Measurements from ENCODE around the gene MINPP1. TPM values are rescaled to one million over a fixed set of nuclear protein-coding genes. Genes with fewer than 3 reads are reported as not detected.

Gene MINPP1
- polyA plus RNA-seq, 1 donor from 2014 or later, result 60.2 TPM

DNA sequence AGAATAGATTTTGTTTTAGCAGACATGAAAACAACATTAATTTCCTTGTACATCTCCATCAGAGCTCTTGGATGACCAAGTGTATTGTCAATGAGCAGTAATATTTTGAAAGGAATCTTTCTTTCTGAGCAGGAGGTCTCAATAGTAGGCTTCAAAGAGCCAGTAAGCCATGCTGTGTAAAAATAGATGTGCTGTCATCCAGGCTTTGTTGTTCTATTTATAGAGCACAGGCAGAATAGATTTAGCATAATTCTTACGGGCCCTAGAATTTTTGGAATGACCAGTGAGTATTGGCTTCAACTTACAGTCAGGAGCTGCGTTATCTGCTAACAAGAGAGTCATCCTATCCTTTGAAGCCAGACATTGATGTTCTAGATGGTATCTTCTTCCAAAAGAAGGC lies 19.0 kb downstream of the MINPP1 start:
- Histone ChIP-seq H3F3A (ENCODE audit: insufficient read depth, low read length, poor library complexity, severe bottlenecking) (no peaks in the 10 kb centered on the region), H3K27me3 (ENCODE audit: insufficient read depth, low read depth, low read length) (no peaks in the 10 kb centered on the region), H3K4me3 (ENCODE audit: low read length) (no peak overlapping the region), H3K9me2 (ENCODE audit: insufficient read depth, low read length) (no peaks in the 10 kb centered on the region), H3K79me2 (replicated peaks; ENCODE audit: insufficient read depth, low read length) (peaks cover 4% of the 10 kb centered on the region), H3K36me3 (ENCODE audit: insufficient read depth, low read length) (peaks cover 7% of the 10 kb centered on the region), H4K20me1 (ENCODE audit: insufficient read depth) (no peaks in the 10 kb centered on the region), H3K27ac (ENCODE audit: low read length) (no peak overlapping the region), H3K9ac (ENCODE audit: low read length) (no peak overlapping the region), H3K9me3 (ENCODE audit: low read length) (no peaks in the 10 kb centered on the region), H2AFZ (ENCODE audit: low read depth, low read length) (no peak overlapping the region), H3K4me2 (ENCODE audit: low read length) (no peak overlapping the region)
- TF ChIP-seq MXI1 (conservative IDR thresholded peaks at IDR 0.05; ENCODE audit: poor library complexity, severe bottlenecking) (no peak), RAD21 (conservative IDR thresholded peaks at IDR 0.05) (no peak)

DNA sequence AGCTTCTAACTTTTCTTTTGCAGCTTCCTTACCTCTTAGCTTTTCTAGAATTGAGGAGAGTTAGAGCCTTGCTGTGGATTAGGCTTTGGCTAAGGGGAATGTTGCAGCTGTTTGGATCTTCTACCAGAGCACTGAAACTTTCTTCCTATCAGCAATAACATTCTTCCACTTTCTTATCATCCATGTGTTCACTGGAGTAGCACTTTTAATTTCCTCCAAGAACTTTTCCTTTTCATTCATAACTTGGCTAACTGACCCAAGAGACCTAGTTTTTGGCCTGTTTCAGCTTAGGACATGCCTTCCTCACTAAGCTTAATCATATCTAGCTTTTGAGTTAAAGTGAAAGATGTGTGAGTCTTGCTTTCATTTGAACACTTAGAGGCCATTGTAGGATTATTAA lies 19.6 kb downstream of the MINPP1 start:
- no peak overlapping the region for H2AFZ ChIP-seq (ENCODE audit: low read depth, low read length)
- H3K9me2 ChIP-seq (ENCODE audit: insufficient read depth, low read length), result no peaks in the 10 kb centered on the region
- peaks cover 7% of the 10 kb centered on the region for H3K36me3 ChIP-seq (ENCODE audit: insufficient read depth, low read length)
- H3F3A ChIP-seq (ENCODE audit: insufficient read depth, low read length, poor library complexity, severe bottlenecking), result no peaks in the 10 kb centered on the region
- TF ChIP-seq POLR2AphosphoS5 (IDR thresholded peaks at IDR 0.05) (no peak), EP300 (conservative IDR thresholded peaks at IDR 0.05; ENCODE audit: poor library complexity, severe bottlenecking) (no peak), SMC3 (conservative IDR thresholded peaks at IDR 0.05; ENCODE audit: poor library complexity) (no peak)
- TF ChIP-seq, protein P1, sequence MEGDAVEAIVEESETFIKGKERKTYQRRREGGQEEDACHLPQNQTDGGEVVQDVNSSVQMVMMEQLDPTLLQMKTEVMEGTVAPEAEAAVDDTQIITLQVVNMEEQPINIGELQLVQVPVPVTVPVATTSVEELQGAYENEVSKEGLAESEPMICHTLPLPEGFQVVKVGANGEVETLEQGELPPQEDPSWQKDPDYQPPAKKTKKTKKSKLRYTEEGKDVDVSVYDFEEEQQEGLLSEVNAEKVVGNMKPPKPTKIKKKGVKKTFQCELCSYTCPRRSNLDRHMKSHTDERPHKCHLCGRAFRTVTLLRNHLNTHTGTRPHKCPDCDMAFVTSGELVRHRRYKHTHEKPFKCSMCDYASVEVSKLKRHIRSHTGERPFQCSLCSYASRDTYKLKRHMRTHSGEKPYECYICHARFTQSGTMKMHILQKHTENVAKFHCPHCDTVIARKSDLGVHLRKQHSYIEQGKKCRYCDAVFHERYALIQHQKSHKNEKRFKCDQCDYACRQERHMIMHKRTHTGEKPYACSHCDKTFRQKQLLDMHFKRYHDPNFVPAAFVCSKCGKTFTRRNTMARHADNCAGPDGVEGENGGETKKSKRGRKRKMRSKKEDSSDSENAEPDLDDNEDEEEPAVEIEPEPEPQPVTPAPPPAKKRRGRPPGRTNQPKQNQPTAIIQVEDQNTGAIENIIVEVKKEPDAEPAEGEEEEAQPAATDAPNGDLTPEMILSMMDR (IDR thresholded peaks at IDR 0.05; ENCODE audit: poor library complexity, severe bottlenecking), result no peak
- H3K4me2 ChIP-seq (ENCODE audit: low read length), result no peak overlapping the region
- H3K9ac ChIP-seq (ENCODE audit: low read length), result no peak overlapping the region
- H4K20me1 ChIP-seq (ENCODE audit: insufficient read depth), result no peaks in the 10 kb centered on the region
- no peaks in the 10 kb centered on the region for H3K9me3 ChIP-seq (ENCODE audit: low read length)
- H3K27me3 ChIP-seq (ENCODE audit: insufficient read depth, low read depth, low read length), result no peaks in the 10 kb centered on the region
- peaks cover 4% of the 10 kb centered on the region for H3K79me2 ChIP-seq (replicated peaks; ENCODE audit: insufficient read depth, low read length)
- no peak overlapping the region for H3K27ac ChIP-seq (ENCODE audit: low read length)
- H3K4me3 ChIP-seq (ENCODE audit: low read length), result no peak overlapping the region

DNA sequence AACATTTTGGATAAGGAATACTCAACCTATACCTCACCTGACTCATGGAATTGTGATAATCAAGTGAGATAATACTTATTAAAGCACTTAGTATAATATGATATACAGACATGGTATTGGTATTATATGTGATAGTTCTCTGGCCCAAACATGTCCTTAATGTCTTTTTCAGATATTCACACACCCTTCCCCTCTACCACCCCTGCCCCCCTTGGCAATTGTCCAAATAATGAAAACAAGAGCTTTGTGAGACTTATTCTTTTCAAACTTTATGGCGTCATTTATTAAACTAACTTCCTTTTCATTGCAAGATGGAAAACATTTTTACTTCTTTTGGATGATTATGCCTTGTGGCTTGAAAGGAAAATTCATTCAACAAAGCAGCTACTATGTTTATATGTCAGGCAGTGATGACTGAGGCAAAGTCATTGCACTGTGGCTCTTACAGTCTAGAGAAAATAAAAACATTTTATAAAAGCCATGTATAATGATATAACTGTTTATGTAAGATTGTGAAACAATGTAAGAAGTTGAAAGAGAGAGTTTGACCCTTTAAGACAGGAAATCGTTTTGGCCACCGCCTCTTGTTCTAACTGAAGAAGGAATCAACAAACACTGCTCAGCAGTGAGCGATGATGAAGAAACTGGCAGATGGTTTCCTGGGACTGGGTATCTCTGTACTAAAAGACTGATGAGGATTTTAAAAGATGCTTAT lies 27.4 kb downstream of the MINPP1 start:
- peaks cover 5% of the 10 kb centered on the region for H3K36me3 ChIP-seq (ENCODE audit: insufficient read depth, low read length)
- H3F3A ChIP-seq (ENCODE audit: insufficient read depth, low read length, poor library complexity, severe bottlenecking), result no peaks in the 10 kb centered on the region
- no peak overlapping the region for H3K9ac ChIP-seq (ENCODE audit: low read length)
- no peak overlapping the region for H3K4me3 ChIP-seq (ENCODE audit: low read length)
- H3K27ac ChIP-seq (ENCODE audit: low read length), result no peak overlapping the region
- no peaks in the 10 kb centered on the region for H3K27me3 ChIP-seq (ENCODE audit: insufficient read depth, low read depth, low read length)
- no peak overlapping the region for H2AFZ ChIP-seq (ENCODE audit: low read depth, low read length)
- no peak overlapping the region for H3K4me2 ChIP-seq (ENCODE audit: low read length)
- TF ChIP-seq, protein P1 (IDR thresholded peaks at IDR 0.05; ENCODE audit: poor library complexity, severe bottlenecking), result no peak
- no peak for TF ChIP-seq MXI1 (conservative IDR thresholded peaks at IDR 0.05; ENCODE audit: poor library complexity, severe bottlenecking)
- no peak for TF ChIP-seq SMC3 (conservative IDR thresholded peaks at IDR 0.05; ENCODE audit: poor library complexity)
- no peak for TF ChIP-seq EP300 (conservative IDR thresholded peaks at IDR 0.05; ENCODE audit: poor library complexity, severe bottlenecking)
- no peak for TF ChIP-seq POLR2AphosphoS5 (IDR thresholded peaks at IDR 0.05)
- TF ChIP-seq RAD21 (conservative IDR thresholded peaks at IDR 0.05), result no peak
- no peak for TF ChIP-seq TAF1 (IDR thresholded peaks at IDR 0.05; ENCODE audit: low read depth)
- no peak for TF ChIP-seq EZH2 (IDR thresholded peaks at IDR 0.05; ENCODE audit: borderline replicate concordance, insufficient read depth, low read length, poor library complexity, severe bottlenecking)
- TF ChIP-seq, protein P2, sequence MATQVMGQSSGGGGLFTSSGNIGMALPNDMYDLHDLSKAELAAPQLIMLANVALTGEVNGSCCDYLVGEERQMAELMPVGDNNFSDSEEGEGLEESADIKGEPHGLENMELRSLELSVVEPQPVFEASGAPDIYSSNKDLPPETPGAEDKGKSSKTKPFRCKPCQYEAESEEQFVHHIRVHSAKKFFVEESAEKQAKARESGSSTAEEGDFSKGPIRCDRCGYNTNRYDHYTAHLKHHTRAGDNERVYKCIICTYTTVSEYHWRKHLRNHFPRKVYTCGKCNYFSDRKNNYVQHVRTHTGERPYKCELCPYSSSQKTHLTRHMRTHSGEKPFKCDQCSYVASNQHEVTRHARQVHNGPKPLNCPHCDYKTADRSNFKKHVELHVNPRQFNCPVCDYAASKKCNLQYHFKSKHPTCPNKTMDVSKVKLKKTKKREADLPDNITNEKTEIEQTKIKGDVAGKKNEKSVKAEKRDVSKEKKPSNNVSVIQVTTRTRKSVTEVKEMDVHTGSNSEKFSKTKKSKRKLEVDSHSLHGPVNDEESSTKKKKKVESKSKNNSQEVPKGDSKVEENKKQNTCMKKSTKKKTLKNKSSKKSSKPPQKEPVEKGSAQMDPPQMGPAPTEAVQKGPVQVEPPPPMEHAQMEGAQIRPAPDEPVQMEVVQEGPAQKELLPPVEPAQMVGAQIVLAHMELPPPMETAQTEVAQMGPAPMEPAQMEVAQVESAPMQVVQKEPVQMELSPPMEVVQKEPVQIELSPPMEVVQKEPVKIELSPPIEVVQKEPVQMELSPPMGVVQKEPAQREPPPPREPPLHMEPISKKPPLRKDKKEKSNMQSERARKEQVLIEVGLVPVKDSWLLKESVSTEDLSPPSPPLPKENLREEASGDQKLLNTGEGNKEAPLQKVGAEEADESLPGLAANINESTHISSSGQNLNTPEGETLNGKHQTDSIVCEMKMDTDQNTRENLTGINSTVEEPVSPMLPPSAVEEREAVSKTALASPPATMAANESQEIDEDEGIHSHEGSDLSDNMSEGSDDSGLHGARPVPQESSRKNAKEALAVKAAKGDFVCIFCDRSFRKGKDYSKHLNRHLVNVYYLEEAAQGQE (IDR thresholded peaks at IDR 0.05; ENCODE audit: borderline replicate concordance), result no peak
- no peaks in the 10 kb centered on the region for H3K9me3 ChIP-seq (ENCODE audit: low read length)
- H4K20me1 ChIP-seq (ENCODE audit: insufficient read depth), result no peaks in the 10 kb centered on the region
- no peaks in the 10 kb centered on the region for H3K9me2 ChIP-seq (ENCODE audit: insufficient read depth, low read length)
- H3K79me2 ChIP-seq (replicated peaks; ENCODE audit: insufficient read depth, low read length), result no peaks in the 10 kb centered on the region

All from neural cell (in vitro differentiated cells).